NOMO-1 (cell line): Measurements from ENCODE around the gene OXTR.

Experiments
- DNase-seq, 2 experiments: peaks; one replicate each; lab custom pipeline; 2025; ENCODE audit not compliant: unreplicated experiment in 2 of 2; lab: John Stamatoyannopoulos, UW

The OXTR gene

DNA sequence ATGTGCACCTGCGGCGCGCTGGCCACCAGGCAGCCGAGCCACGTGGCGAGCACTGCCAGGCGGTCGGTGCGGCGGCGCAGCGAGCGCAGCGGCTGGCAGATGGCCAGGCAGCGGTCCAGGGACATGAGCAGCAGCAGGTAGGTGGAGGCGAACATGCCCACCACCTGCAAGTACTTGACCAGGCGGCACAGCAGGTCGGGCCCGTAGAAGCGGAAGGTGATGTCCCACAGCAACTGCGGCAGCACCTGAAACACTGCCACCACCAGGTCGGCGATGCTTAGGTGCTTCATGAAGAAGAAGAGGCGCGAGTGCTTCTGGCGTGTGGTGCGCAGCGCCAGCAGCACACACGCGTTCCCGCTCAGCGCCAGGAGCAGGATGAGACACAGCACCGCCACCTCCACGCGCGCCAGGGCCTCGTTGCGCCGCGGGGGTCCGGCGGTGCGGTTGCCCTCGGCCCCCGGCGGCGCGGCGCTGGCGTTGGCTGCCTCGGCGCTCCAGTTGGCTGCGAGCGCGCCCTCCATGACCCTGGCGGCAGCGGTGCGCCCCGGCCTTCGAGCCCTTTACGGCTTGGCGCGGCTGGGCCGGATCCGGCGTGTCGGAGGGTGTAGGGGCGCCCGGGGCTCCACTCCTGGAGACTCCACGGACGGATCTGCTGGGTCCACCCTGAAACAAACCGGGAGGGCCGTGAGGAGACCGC is 1.6 kb downstream of the OXTR start:
- no peak for DNase-seq

- DNase-seq = no peak
These were observed 2.2 kb downstream of the OXTR start for GRCh38 chr3:8767256-8767666.

DNA sequence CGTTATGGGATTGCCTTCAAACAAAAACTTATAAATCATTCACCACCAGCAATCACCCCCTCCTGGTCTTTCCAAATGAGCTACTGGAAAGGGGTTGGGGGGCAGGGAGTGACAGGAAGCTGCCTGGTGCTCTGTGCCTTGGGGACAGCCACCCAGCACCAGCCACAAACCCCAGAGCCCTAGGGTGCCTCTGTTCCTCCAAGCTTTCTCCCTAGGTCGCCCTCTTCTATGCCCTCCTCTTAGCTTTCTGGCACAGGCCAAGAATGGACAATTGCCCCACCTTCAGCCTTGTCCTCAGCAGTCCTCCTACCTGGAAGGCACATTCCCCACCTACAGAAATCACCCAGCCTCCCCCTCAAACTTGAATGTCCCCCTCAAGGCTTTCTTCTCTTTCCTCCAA is 3.3 kb downstream of the OXTR start:
- DNase-seq = no peak

DNA sequence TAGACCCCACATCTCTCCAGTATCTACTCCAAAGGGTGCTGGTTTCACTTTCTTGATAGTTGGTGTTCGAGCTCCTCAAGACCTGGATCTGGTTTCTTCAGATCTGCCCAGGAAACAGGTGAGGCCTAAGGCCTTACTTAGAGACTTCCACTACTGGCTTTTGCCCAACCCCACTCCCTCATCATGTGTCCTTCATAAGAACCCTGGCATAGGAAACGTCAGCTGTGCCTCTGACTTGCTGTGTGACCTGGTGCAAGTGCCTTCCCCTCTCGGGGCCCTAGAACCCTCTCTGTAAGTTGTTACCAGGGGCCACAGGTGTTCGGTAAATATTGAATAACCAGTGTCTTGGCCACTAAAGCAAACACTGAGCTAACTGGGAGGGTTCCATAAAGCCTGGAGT is 3.9 kb downstream of the OXTR start:
- no peak for DNase-seq

DNA sequence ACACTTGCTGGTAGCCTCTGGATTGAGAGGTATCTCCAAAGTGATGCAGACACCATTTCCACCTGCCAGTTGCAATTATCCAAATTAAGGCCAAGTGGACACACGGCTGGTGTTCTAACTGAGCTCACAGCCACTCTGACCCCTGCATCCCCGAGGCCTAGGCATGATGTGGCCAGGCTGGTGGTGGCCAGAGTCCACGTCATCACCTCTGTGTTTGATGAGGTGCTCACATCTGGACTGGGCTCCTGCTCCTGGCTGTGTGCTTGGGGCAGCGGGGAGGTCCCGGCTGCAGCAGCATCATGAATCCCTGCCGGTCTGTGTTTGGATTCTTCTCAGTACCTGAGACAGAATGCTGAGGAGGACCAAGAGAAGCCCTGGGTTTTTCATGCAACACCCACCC is 4.9 kb downstream of the OXTR start:
- DNase-seq = no peak

- no peak for DNase-seq
These were observed 6.6 kb downstream of the OXTR start for GRCh38 chr3:8762607-8763377.

DNA sequence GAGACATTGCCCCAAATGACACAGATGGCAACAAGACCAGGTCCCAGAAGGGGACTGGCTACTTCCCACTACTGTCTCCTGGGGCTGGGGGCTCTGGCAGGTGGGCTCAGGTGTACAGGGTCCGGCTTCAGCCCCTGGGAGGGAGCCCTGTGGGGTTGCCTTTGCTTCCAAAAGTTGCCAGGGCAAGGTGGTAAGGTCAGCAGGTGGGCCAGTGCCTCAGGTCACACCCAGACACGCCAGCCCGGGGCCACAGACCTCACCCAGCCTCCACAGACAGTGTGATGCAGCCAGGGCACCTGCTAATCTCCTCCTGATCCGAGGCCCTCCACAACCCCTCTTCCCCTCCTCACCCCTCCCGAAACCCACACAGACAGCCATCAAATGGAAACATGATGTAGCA is 7.5 kb downstream of the OXTR start:
- DNase-seq = no peak

GRCh38 chr3:8760506-8760905 is 8.9 kb downstream of the OXTR start:
- DNase-seq = no peak

DNA sequence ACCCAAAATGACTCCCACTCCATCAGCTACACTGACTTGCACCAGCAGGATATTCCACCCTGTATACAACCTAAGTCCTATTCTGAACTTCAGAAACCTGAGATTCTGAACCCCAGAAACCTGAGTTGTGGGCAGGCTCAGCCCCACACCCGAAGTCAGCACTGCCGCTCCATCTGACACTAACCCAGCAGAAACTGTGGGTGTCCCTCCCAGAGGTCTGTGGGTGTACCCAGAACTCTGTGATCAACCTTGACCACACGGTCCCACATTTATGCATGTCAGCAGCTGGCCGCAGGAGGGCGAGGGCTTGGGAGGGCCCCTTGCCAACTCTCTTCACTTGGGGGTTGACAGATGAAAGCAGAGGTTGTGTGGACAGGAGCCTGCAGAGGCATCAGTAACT is 9.3 kb downstream of the OXTR start:
- no peak for DNase-seq

DNA sequence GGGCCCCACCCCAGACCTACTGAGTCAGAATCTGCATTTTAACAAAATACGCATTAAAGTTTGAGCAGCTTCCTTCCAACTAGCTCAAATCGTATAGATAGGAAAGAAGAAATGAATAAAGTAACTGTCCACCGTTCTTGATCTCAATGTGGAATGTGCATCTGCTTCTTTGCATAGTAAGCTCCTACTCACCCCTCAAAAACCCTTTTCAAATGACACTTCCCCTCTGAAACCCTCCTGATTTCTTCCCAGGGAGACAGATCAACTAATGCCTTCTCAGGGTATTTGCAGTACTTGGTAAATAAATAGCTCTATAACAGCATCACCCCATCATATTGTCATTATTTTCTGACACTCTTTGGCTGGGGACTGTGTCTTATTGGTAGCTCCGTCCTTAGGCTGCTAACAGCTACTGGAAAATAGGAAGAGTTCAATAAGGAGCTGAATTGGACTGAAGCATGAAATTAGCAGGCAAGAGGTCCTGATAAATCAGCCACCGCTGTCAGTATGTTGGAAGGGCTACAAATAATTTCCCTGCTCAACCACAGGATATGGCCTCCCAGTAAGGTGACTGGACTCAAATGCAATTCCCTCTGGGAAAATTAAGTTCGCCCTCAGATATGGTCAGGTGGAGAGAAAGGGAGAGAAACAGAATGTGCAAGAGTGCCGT is 10.2 kb downstream of the OXTR start:
- DNase-seq = no peak

- no peak for DNase-seq
These were observed 11.6 kb downstream of the OXTR start for GRCh38 chr3:8757551-8758518.

GRCh38 chr3:8756671-8757070 is 12.7 kb downstream of the OXTR start:
- DNase-seq = no peak

DNA sequence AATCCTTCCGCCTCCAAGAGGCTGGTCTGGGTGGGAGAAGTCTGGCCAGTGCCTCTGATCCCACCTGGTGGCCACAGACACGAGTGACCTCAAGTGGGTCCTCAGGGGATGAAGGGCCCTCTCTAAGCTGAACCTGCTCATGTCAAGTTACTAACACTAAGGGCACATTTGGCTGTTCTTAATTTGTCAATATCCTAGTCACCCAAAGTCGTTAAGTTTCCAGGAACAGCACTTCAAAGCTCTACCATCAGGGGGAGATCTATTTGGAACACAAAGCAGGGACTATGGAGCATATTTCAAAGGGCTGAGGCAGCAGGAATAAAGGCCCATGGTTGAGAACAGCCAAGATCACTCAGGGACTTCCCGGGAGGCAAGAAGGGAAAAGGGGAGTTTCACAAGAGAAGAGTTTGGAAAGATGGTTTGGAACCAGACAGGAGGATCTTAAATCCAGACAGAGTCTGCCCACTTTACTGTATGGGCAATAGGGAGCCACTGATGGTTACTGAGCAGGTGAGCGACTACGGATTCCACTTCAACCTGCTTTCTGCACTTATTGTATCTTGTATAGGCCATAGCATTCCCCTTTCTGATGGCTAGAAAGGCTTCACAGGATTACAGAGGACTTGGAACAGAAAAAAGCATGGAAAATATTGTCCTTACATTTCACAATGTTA is 13.7 kb downstream of the OXTR start:
- DNase-seq = no peak

GRCh38 chr3:8755097-8755496 is 14.3 kb downstream of the OXTR start:
- no peak for DNase-seq

DNA sequence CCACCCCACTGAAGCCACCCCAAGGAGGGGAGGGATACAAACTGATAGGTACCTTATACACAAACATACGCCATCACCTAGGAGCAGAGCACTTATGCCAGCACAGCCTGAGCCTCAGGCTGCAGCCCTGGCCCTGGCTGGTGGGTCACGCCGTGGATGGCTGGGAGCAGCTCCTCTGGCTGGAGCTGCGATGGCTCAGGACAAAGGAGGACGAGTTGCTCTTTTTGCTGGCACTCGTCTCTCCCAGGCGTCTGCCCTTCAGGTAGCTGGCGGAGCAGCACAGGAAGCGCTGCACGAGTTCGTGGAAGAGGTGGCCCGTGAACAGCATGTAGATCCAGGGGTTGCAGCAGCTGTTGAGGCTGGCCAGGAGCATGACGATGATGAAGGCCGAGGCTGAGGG is 16.6 kb downstream of the OXTR start:
- DNase-seq = no peak

DNA sequence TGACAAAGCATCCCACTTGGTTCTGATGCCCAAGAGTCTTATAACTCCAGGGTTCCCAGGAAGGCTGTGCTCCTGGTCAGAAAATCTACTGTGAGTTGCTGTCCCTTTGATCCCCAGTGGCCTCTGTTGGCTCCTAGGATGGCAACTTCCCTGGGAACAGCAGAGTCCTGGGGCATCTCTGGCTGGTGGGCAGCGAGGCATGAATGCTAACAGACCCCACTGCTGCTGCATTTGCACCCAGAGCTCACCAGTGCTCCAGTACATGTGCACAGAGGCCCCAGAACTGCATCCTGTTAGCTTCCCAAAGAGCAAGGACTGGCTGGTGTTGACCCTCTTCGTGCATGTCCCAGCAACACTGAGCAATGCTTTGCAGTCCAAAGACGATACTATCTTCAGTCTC is 20.1 kb downstream of the OXTR start:
- no peak for DNase-seq

- DNase-seq = no peak
These were observed 22.6 kb downstream of the OXTR start for GRCh38 chr3:8746780-8747345.

GRCh38 chr3:8745619-8746370 is 23.6 kb downstream of the OXTR start:
- DNase-seq = no peak

DNA sequence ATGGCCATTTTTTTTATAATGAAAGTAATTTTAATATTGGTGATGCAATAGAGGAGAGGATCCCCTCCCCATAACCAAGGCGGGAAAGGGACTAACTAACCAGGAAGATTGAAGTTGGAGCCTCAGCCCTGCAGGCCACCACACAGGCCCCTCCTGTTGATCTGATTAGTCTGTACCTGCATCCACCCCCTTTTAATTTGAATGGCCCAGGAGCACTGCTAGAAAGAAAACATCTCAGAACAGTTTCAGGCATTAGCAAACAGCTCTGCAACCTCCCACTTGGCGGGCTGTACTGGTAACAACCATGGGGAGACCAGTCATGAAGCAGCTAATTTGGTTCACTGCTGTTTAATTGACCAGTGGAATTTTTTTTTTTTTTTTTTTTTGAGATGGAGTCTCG is 25.5 kb downstream of the OXTR start:
- DNase-seq = no peak
